Embryonic facial prominence (tissue), 1 donor: ENCODE data around the gene ZWILCH.

Experiments used
- DNase-seq: peaks from one replicate; pipeline ENCODE4 v3.0.0-alpha.2; 2016; ENCODE audit errors: extremely low spot score

Gene ZWILCH

GRCh38 chr15:66545255-66545654 lies 40.1 kb downstream of the ZWILCH start:
- DNase-seq: no peak

- DNase-seq: no peak
Measured at GRCh38 chr15:66555685-66556084, 50.6 kb downstream of the ZWILCH start.

- no peak for DNase-seq
Measured at GRCh38 chr15:66558271-66558670, 53.1 kb downstream of the ZWILCH start.

- DNase-seq: no peak
Measured at GRCh38 chr15:66560856-66561525, 55.9 kb downstream of the ZWILCH start.

DNA sequence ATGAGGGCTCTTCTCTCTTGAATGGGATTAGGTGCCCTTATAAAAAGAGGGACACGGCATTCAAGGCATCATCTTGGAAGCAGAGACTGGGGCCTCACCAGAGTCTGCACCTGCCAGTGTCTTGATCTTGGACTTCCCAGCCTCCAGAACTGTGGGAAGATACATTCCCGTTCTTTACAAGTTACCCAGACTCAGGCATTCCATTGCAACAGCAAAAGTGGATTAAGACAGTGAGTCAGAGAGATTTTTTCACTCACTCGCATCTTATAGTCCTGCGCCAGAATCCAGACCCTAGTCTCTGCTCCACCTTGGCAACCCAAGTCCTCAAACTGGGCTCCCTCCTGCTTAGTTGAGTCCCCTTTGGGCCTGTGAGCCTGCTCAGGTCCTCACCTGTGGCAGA lies 58.0 kb downstream of the ZWILCH start:
- DNase-seq: no peak

DNA sequence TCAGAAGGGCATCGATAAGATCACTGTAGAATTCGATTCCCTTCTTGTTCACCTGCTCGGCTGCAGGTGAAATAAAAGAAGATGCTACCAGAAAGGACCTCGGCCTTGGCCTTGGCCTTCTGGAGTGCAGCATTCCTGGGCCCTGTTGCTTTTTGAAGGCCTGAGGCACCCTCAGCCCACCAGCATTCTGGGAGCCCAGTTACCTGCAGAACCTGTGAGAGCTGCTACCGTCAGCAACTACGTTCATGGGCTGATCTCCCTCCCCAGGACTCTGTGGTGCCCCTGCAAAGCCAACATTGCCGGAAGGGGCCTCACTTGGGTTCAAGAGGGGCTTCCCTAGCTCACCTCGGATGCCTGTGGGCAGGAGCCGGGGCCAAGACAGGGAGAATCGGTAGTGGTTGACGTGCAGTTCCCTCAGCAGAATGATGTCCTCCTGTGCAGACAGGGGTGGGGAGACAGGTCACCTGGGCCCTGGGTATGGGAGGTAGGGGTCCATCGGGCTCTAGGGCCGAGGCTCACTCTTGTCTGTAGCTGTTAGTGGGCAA lies 58.5 kb downstream of the ZWILCH start:
- DNase-seq: no peak

- DNase-seq: no peak
Measured at GRCh38 chr15:66564136-66565041, 59.3 kb downstream of the ZWILCH start.

DNA sequence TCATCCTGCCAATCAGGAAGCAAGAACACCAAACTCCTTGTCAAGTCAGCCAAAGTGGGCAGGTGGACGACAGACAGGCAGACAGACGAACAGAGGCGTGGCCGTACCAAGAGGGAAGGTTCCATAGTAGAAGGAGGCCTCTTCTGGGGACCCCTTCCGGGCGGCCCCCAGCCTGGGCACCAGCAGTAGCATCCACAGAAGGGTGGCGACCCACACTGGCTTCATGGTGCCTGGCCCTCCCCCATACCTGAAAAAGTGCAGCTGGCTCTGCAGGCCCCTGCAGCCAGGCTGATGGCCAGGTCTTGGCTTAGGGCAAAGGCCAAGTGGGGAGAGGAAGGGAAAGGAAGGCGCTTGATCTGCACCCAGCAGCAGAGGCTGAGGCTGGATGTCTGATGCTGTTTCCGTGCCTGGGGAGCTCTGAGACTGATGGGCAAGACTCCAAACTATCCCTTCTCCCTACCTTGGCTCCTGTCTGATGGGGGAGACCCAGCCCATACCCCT lies 60.1 kb downstream of the ZWILCH start:
- DNase-seq: no peak

GRCh38 chr15:66565741-66566144 lies 60.6 kb downstream of the ZWILCH start, which contains the start of gene LCTL:
LCTL (minus strand) TSS chr15:66565998; CDS start chr15:66565365, 633 bp downstream.
- no peak for DNase-seq

- no peak for DNase-seq
Measured at GRCh38 chr15:66566963-66567531, 61.9 kb downstream of the ZWILCH start.

- no peak for DNase-seq
Measured at GRCh38 chr15:66567897-66568296, 62.8 kb downstream of the ZWILCH start.

- DNase-seq: no peak
Measured at GRCh38 chr15:66569461-66570137, 64.5 kb downstream of the ZWILCH start.

- DNase-seq: no peak
Measured at GRCh38 chr15:66570327-66570726, 65.2 kb downstream of the ZWILCH start.

DNA sequence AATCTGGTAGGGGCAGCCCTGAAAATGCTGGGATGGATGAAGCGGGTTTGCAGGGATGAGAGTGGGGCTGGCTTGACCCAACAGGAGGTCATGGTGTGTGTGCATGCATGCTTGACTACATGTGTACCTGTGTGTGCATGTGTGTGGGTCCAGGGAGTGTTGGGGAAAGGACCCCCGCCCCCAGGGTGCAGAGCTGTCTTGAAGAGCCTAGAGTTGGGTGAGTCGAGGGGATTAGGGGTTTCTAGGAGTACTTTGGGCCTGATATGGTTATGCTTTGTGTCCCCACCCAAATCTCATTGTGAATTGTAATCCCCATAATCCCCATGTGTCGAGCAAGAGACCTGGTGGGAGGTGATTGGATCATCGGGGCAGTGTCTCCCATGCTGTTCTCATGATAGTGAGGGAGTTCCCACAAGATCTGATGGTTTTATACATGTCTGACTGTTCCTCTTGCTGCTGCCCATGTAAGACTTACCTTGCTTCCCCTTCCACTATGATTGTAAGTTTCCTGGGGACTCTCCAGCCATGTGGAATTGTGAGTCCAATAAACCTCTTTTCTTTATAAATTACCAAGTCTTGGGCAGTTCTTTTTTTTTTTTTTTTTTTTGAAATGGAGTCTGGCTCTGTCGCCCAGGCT lies 65.8 kb downstream of the ZWILCH start:
- no peak for DNase-seq

- no peak for DNase-seq
Measured at GRCh38 chr15:66572146-66572545, 67.0 kb downstream of the ZWILCH start.

DNA sequence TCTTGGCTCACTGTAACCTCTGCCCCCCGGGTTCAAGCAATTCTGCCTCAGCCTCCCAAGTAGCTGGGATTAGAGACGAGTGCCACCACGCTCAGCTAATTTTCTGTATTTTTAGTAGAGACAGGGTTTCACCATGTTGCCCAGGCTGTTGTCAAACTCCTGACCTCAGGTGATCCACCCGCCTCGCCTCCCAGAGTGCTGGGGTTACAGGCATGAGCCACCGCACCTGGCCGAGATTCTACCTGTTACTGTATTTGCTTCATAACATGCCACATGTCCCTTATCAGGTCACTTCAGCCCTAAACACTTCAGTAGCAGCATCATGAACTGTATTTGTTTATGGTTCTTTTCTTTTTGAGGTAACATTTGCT lies 68.2 kb downstream of the ZWILCH start:
- DNase-seq: no peak

DNA sequence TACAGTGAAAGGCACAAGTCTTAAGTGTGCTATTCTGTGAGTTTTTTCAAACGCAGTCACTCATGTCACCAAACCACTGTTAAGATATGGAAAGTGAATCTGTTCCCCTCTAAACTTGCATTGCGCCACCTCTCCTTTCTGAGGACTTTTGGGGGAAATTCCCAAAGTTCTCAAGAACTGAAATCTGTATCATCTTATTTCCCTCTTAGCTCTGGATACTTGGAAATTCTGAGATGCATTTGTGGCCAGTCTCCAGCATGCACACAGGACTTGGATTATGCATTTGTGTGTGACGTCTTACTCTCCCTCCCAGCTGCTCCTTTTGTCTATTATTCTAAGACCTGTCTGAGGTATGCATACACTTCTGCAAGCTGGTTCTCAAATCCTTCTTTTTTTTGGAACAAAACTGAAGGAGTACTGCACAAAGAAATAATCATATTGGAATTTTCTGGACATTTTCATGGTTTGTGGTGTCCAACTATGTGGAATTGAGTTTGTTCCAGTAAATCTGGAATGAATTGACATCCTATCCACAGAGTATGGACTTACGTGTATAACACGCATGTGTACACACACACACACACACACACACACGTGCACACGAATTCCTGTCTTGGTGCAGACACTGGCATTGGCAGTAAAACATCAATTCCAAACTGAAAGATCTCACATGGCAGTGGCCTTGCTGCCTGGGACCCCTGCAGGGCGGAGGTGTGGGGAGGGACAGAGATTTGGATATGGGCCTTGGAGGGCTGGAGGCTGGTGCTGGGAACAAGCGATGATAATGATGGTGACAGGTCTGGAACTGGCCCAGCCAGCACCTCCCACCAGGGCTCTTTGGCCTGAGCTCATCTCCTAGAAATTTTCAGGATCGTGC lies 68.8 kb downstream of the ZWILCH start:
- peak; percentile 85 for DNase-seq

GRCh38 chr15:66574596-66574950 lies 69.4 kb downstream of the ZWILCH start:
- DNase-seq: no peak

DNA sequence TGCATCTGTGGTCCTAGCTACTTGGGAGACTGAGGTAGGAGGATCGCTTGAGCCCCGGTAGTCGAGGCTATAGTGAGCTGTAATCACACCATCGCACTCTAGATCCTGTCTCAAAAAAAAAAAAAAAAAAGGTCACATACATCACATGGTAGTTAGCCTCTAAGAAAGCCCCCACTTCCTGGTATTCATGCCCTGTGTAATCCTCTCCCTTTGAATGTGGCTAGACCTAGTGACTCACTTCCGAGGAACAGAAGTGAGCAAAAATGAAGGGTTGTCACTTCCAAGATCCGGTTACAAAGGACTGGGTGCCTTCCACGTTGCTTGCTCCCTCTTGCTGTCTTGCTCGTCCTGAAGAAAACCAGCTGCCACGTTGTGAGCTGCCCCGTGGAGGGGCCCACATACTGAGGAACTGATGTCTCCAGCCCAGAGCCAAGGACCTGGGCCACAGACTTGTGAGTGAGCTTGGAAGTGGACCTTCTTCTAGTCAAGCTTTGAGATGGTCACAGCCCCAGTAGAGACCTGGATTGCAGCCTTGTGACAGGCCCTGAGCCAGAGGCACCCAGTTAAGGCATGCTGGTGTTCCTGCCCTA lies 73.3 kb downstream of the ZWILCH start:
- DNase-seq: no peak

DNA sequence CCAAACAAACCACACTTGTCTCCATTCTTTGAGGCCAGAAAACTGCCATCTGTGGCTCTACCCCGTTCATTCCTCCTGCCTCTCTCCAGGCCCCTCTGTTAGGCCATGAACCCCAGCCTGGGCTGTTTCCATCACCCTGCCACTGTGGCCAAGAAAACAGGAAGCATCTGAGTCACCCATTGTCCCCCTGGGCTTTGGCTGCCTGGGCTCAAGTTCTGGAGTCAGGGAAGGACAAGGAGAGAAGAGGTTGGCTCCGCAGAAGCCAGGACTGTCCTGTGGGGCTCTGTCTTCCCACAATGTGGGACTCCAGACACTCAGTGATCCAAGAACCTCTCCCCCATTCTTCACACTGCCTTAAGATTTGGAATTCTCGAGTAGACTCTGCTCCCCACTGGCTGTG lies 75.5 kb downstream of the ZWILCH start:
- DNase-seq: no peak
